ENCODE results near the gene KLK10.

KLK10 gene

GRCh38 chr19:51019544-51019925 is at the start of gene KLK10:
TSS of gene KLK10 (minus strand) at chr19:51019709. CDS start at chr19:51019130, 579 bp downstream.
- no peak for DNase-seq (ENCODE audit: low spot score)

- DNase-seq (ENCODE audit: low spot score) = no peak
Observed at GRCh38 chr19:51066393-51067186, 47.1 kb upstream of the KLK10 start.

GRCh38 chr19:51065221-51065960 is 45.9 kb upstream of the KLK10 start:
- no peak for DNase-seq (ENCODE audit: low spot score)

GRCh38 chr19:51064534-51065220 is 45.2 kb upstream of the KLK10 start, which contains the start of gene KLK13:
TSS of gene KLK13 (minus strand) at chr19:51065092. CDS start at chr19:51065067, 25 bp downstream.
- DNase-seq (ENCODE audit: low spot score) = no peak

GRCh38 chr19:51063664-51064063 is 44.2 kb upstream of the KLK10 start:
- DNase-seq (ENCODE audit: low spot score) = no peak

- no peak for DNase-seq (ENCODE audit: low spot score)
Observed at GRCh38 chr19:51060973-51061372, 41.5 kb upstream of the KLK10 start.

GRCh38 chr19:51060336-51060735 is 40.8 kb upstream of the KLK10 start:
- DNase-seq (ENCODE audit: low spot score) = no peak

GRCh38 chr19:51059715-51060114 is 40.2 kb upstream of the KLK10 start:
- DNase-seq (ENCODE audit: low spot score) = no peak

GRCh38 chr19:51055866-51056265 is 36.4 kb upstream of the KLK10 start:
- no peak for DNase-seq (ENCODE audit: low spot score)

GRCh38 chr19:51047031-51047335 is 27.5 kb upstream of the KLK10 start:
- DNase-seq (ENCODE audit: low spot score) = no peak

GRCh38 chr19:51044327-51044726 is 24.8 kb upstream of the KLK10 start:
- DNase-seq (ENCODE audit: low spot score) = no peak

GRCh38 chr19:51043497-51043896 is 24.0 kb upstream of the KLK10 start:
- DNase-seq (ENCODE audit: low spot score) = no peak

- no peak for DNase-seq (ENCODE audit: low spot score)
Observed at GRCh38 chr19:51040151-51040550, 20.6 kb upstream of the KLK10 start.

GRCh38 chr19:51036519-51036918 is 17.0 kb upstream of the KLK10 start:
- no peak for DNase-seq (ENCODE audit: low spot score)

GRCh38 chr19:51034704-51035103 is 15.2 kb upstream of the KLK10 start, which contains the start of gene KLK12:
TSS of gene KLK12 (minus strand) at chr19:51035002. CDS start at chr19:51034621, 381 bp downstream.
- no peak for DNase-seq (ENCODE audit: low spot score)

GRCh38 chr19:51031880-51032225 is 12.3 kb upstream of the KLK10 start:
- no peak for DNase-seq (ENCODE audit: low spot score)

- no peak for DNase-seq (ENCODE audit: low spot score)
Observed at GRCh38 chr19:51031220-51031879, 11.8 kb upstream of the KLK10 start.

GRCh38 chr19:51030631-51031030 is 11.1 kb upstream of the KLK10 start:
- DNase-seq (ENCODE audit: low spot score) = no peak

GRCh38 chr19:51029718-51030117 is 10.2 kb upstream of the KLK10 start:
- no peak for DNase-seq (ENCODE audit: low spot score)

GRCh38 chr19:51027873-51028272 is 8.4 kb upstream of the KLK10 start:
- DNase-seq (ENCODE audit: low spot score) = no peak

- no peak for DNase-seq (ENCODE audit: low spot score)
Observed at GRCh38 chr19:51027126-51027806, 7.8 kb upstream of the KLK10 start.

GRCh38 chr19:51026554-51026831 is 7.0 kb upstream of the KLK10 start, which contains the start of gene KLK11:
TSS of gene KLK11 (minus strand) at chr19:51026616. CDS start at chr19:51025631, 985 bp downstream.
- no peak for DNase-seq (ENCODE audit: low spot score)
